Measurements from ENCODE around the gene GPATCH11.

The GPATCH11 gene

DNA sequence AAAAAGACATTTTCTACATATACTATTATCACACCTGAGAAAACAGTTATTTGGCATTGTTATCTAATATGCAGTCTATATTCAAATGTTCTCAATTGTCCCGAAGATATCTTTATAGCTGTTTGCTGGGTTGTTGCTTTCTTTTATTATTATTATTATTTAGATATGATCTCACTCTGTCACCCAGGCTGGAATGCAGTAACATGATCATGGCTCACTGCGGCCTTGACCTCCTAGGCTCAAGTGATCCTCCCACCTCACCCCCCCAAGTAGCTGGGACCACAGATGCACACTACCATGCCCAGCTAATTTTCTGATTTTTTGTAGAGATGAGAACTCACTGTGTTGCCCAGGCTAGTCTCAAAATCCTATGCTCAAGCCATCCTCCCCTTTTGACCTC is 19.9 kb downstream of the GPATCH11 start:
- Histone ChIP-seq H3K9ac (ENCODE audit: low read length) (no peak overlapping the region), H4K91ac (ENCODE audit: low read length) (no peak overlapping the region), H2BK5ac (ENCODE audit: low read depth, low read length, poor library complexity, severe bottlenecking) (no peak overlapping the region), H3K4me3 (ENCODE audit: insufficient read depth in 1 of 2, low read depth in 1 of 2, low read length in 2 of 2) (no peak overlapping the region), H2BK12ac (ENCODE audit: low read length in 2 of 2) (no peak overlapping the region), H3K79me1 (replicated peaks; ENCODE audit: low read length, poor library complexity, severe bottlenecking) (no peaks in the 10 kb centered on the region), H3K4me2 (ENCODE audit: low read length, poor library complexity, severe bottlenecking) (no peak overlapping the region), H3K36me3 (ENCODE audit: control insufficient read depth in 1 of 2, insufficient read depth in 2 of 2, low read depth in 1 of 2, low read length in 2 of 2) (peaks cover 8 to 86% of the 10 kb centered on the region in 2 experiments), H2BK15ac (ENCODE audit: low read depth, poor library complexity, severe bottlenecking) (no peak overlapping the region), H3K27ac (ENCODE audit: low read length, poor library complexity, severe bottlenecking) (peak overlapping the region; percentile 26), H4K8ac (ENCODE audit: low read length) (no peak overlapping the region), H3K23ac (ENCODE audit: low read length in 2 of 2) (no peak overlapping the region), H3K4ac (ENCODE audit: low read depth in 1 of 2, low read length in 2 of 2) (no peak overlapping the region), H2AK5ac (ENCODE audit: low read length, severe bottlenecking) (no peak overlapping the region), H3K27me3 (ENCODE audit: control insufficient read depth in 1 of 2, insufficient read depth in 1 of 2, low read length in 2 of 2) (no peaks in the 10 kb centered on the region), H2AFZ (ENCODE audit: low read depth, low read length) (no peak overlapping the region), H3K4me1 (ENCODE audit: control insufficient read depth, insufficient read depth, low read depth, low read length) (peaks cover 4% of the 10 kb centered on the region), H3K14ac (ENCODE audit: low read length in 2 of 2) (no peak overlapping the region), H3K18ac (ENCODE audit: low read depth in 1 of 2, low read length in 2 of 2) (no peak overlapping the region), H3K9me3 (ENCODE audit: control insufficient read depth, low read length) (no peaks in the 10 kb centered on the region), H2BK120ac (ENCODE audit: low read depth, low read length) (no peak overlapping the region)
- DNase-seq, result no peak
- 95% methylated on average over 1 of the region's 2 CpGs for WGBS

DNA sequence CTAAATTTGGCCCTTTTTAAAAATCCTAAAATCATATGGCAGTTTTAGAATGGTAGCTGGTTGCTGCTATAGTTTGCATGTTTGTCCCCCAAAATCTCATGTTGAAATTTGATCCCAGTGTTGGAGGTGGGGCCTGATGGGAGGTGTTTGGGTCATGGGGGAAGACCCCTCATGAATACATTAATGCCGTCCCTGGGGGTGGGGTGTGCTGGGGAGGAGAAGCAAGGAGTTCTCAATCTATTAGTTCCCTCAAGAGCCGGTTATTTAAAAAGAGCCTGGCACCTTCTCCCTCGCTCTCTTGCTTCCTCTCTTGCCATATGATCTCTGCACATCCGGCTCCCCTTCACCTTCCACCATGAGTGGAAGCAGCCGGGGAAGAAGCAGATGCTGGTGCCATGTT is 20.8 kb downstream of the GPATCH11 start:
- H2BK15ac ChIP-seq (ENCODE audit: low read depth, poor library complexity, severe bottlenecking), result no peak overlapping the region
- no peak overlapping the region for H3K9ac ChIP-seq (ENCODE audit: low read length)
- no peak for DNase-seq
- H2AK5ac ChIP-seq (ENCODE audit: low read length, severe bottlenecking), result no peak overlapping the region
- peaks cover 8 to 84% of the 10 kb centered on the region in 2 experiments for H3K36me3 ChIP-seq (ENCODE audit: control insufficient read depth in 1 of 2, insufficient read depth in 2 of 2, low read depth in 1 of 2, low read length in 2 of 2)
- no peak overlapping the region for H3K18ac ChIP-seq (ENCODE audit: low read depth in 1 of 2, low read length in 2 of 2)
- H3K4me2 ChIP-seq (ENCODE audit: low read length, poor library complexity, severe bottlenecking), result no peak overlapping the region
- no peak overlapping the region for H3K14ac ChIP-seq (ENCODE audit: low read length in 2 of 2)
- no peak overlapping the region for H3K4ac ChIP-seq (ENCODE audit: low read depth in 1 of 2, low read length in 2 of 2)
- 93% methylated on average over 4 of the region's 5 CpGs for WGBS
- H3K27ac ChIP-seq (ENCODE audit: low read length, poor library complexity, severe bottlenecking), result no peak overlapping the region
- H2BK5ac ChIP-seq (ENCODE audit: low read depth, low read length, poor library complexity, severe bottlenecking), result no peak overlapping the region
- H3K23ac ChIP-seq (ENCODE audit: low read length in 2 of 2), result no peak overlapping the region
- no peaks in the 10 kb centered on the region for H3K9me3 ChIP-seq (ENCODE audit: control insufficient read depth, low read length)
- no peak overlapping the region for H4K8ac ChIP-seq (ENCODE audit: low read length)
- no peak overlapping the region for H2AFZ ChIP-seq (ENCODE audit: low read depth, low read length)
- H3K4me1 ChIP-seq (ENCODE audit: control insufficient read depth, insufficient read depth, low read depth, low read length), result peaks cover 4% of the 10 kb centered on the region
- H2BK120ac ChIP-seq (ENCODE audit: low read depth, low read length), result no peak overlapping the region
- H2BK12ac ChIP-seq (ENCODE audit: low read length in 2 of 2), result no peak overlapping the region
- H4K91ac ChIP-seq (ENCODE audit: low read length), result no peak overlapping the region
- H3K79me1 ChIP-seq (replicated peaks; ENCODE audit: low read length, poor library complexity, severe bottlenecking), result no peaks in the 10 kb centered on the region
- H3K27me3 ChIP-seq (ENCODE audit: control insufficient read depth in 1 of 2, insufficient read depth in 1 of 2, low read length in 2 of 2), result no peaks in the 10 kb centered on the region
- no peak overlapping the region for H3K4me3 ChIP-seq (ENCODE audit: insufficient read depth in 1 of 2, low read depth in 1 of 2, low read length in 2 of 2)

DNA sequence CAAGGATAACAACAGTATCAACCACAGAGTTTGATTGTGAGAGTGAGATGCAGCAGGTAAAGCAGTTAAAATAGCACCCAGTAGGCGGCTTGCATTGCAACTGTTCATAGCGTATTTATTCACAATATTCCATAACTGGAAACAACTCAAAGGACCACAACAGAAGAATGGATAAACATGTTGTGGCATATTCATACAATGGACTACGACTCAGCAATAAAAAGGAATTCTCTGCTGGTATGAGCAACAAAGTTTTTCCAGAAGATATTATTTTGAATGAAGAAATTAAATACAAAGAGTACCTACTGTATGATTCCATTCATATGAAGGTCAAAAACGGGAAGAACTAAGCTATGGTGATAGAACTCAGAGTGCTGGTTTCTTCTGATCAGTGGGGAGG is 25.2 kb downstream of the GPATCH11 start:
- WGBS, result 100% methylated on average over 1 of the region's 4 CpGs
- no peak overlapping the region for H2AK5ac ChIP-seq (ENCODE audit: low read length, severe bottlenecking)
- H3K14ac ChIP-seq (ENCODE audit: low read length in 2 of 2), result no peak overlapping the region
- H4K8ac ChIP-seq (ENCODE audit: low read length), result no peak overlapping the region
- H3K23ac ChIP-seq (ENCODE audit: low read length in 2 of 2), result no peak overlapping the region
- no peak overlapping the region for H2BK15ac ChIP-seq (ENCODE audit: low read depth, poor library complexity, severe bottlenecking)
- no peak overlapping the region for H3K18ac ChIP-seq (ENCODE audit: low read depth in 1 of 2, low read length in 2 of 2)
- H3K9ac ChIP-seq (ENCODE audit: low read length), result no peak overlapping the region
- no peaks in the 10 kb centered on the region for H3K4me1 ChIP-seq (ENCODE audit: control insufficient read depth, insufficient read depth, low read depth, low read length)
- H2BK12ac ChIP-seq (ENCODE audit: low read length in 2 of 2), result no peak overlapping the region
- no peak overlapping the region for H3K4me3 ChIP-seq (ENCODE audit: insufficient read depth in 1 of 2, low read depth in 1 of 2, low read length in 2 of 2)
- H2AFZ ChIP-seq (ENCODE audit: low read depth, low read length), result no peak overlapping the region
- no peak overlapping the region for H4K91ac ChIP-seq (ENCODE audit: low read length)
- H2BK120ac ChIP-seq (ENCODE audit: low read depth, low read length), result no peak overlapping the region
- no peak overlapping the region for H2BK5ac ChIP-seq (ENCODE audit: low read depth, low read length, poor library complexity, severe bottlenecking)
- no peak overlapping the region for H3K27ac ChIP-seq (ENCODE audit: low read length, poor library complexity, severe bottlenecking)
- no peak for DNase-seq
- no peaks in the 10 kb centered on the region for H3K9me3 ChIP-seq (ENCODE audit: control insufficient read depth, low read length)
- no peak overlapping the region for H3K4ac ChIP-seq (ENCODE audit: low read depth in 1 of 2, low read length in 2 of 2)
- H3K27me3 ChIP-seq (ENCODE audit: control insufficient read depth in 1 of 2, insufficient read depth in 1 of 2, low read length in 2 of 2), result no peaks in the 10 kb centered on the region
- H3K36me3 ChIP-seq (ENCODE audit: control insufficient read depth in 1 of 2, insufficient read depth in 2 of 2, low read depth in 1 of 2, low read length in 2 of 2), result peaks cover 12 to 86% of the 10 kb centered on the region in 2 experiments
- peaks cover 4% of the 10 kb centered on the region for H3K79me1 ChIP-seq (replicated peaks; ENCODE audit: low read length, poor library complexity, severe bottlenecking)
- no peak overlapping the region for H3K4me2 ChIP-seq (ENCODE audit: low read length, poor library complexity, severe bottlenecking)

DNA sequence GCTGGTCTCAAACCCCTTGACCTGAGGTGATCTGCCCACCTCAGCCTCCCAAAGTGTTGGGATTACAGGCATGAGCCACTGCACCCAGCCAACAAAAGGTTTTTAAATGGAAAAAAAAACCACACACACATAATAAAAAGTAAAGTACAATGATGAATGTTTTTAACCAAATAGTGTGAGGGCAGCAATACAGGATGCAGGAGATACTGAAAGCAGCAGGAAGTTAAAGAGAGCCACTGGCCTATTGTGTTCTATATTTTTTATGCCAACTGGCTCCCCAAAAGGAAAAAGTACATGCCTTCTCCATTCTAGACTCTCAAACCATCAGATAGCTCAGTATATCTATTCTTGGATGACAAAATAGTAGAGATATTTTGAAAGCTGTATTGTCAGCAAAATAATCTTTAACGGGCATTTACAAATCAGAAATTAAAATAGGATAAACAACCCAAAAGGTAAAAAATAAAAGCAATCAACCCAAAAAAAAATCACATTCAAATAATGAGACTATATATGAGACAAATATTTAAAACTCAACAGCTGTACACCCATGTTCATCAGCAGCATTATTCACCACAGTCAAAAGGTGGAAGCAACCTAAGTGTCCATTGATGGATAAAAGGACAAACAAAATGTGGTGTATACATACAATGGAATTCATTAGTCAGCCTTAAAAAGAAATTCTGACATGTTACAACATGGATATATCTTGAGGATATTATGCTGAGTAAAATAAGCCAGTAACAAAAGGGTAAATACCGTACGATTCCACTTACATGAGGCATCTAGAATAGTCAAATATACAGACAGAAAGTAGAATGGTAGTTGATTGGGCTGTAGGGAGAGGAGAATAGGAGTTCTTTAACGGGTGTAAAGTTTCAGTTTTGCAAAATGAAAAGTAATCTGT is 26.2 kb downstream of the GPATCH11 start:
- 100% methylated on average over 4 of the region's 4 CpGs for WGBS
- DNase-seq, result no peak
- no peak overlapping the region for H4K91ac ChIP-seq (ENCODE audit: low read length)
- H3K23ac ChIP-seq (ENCODE audit: low read length in 2 of 2), result no peak overlapping the region
- H3K4me2 ChIP-seq (ENCODE audit: low read length, poor library complexity, severe bottlenecking), result no peak overlapping the region
- H3K18ac ChIP-seq (ENCODE audit: low read depth in 1 of 2, low read length in 2 of 2), result no peak overlapping the region
- H3K9me3 ChIP-seq (ENCODE audit: control insufficient read depth, low read length), result no peaks in the 10 kb centered on the region
- no peak overlapping the region for H3K9ac ChIP-seq (ENCODE audit: low read length)
- H3K36me3 ChIP-seq (ENCODE audit: control insufficient read depth in 1 of 2, insufficient read depth in 2 of 2, low read depth in 1 of 2, low read length in 2 of 2), result peaks cover 9 to 84% of the 10 kb centered on the region in 2 experiments
- H3K27ac ChIP-seq (ENCODE audit: low read length, poor library complexity, severe bottlenecking), result no peak overlapping the region
- H2AK5ac ChIP-seq (ENCODE audit: low read length, severe bottlenecking), result no peak overlapping the region
- no peak overlapping the region for H2BK5ac ChIP-seq (ENCODE audit: low read depth, low read length, poor library complexity, severe bottlenecking)
- H3K4me3 ChIP-seq (ENCODE audit: insufficient read depth in 1 of 2, low read depth in 1 of 2, low read length in 2 of 2), result no peak overlapping the region
- H3K14ac ChIP-seq (ENCODE audit: low read length in 2 of 2), result no peak overlapping the region
- no peaks in the 10 kb centered on the region for H3K4me1 ChIP-seq (ENCODE audit: control insufficient read depth, insufficient read depth, low read depth, low read length)
- H2BK12ac ChIP-seq (ENCODE audit: low read length in 2 of 2), result no peak overlapping the region
- no peak overlapping the region for H2BK15ac ChIP-seq (ENCODE audit: low read depth, poor library complexity, severe bottlenecking)
- H4K8ac ChIP-seq (ENCODE audit: low read length), result no peak overlapping the region
- H3K4ac ChIP-seq (ENCODE audit: low read depth in 1 of 2, low read length in 2 of 2), result no peak overlapping the region
- H2AFZ ChIP-seq (ENCODE audit: low read depth, low read length), result no peak overlapping the region
- H3K27me3 ChIP-seq (ENCODE audit: control insufficient read depth in 1 of 2, insufficient read depth in 1 of 2, low read length in 2 of 2), result no peaks in the 10 kb centered on the region
- H2BK120ac ChIP-seq (ENCODE audit: low read depth, low read length), result no peak overlapping the region
- peaks cover 8% of the 10 kb centered on the region for H3K79me1 ChIP-seq (replicated peaks; ENCODE audit: low read length, poor library complexity, severe bottlenecking)

Data from mesenchymal stem cell (in vitro differentiated cells and primary cell).